Activated B cell treated with CpG ODN at 0.5 μM for 24 hours (primary cell): ENCODE measurements around the gene EML5. TPM values are rescaled to one million over a fixed set of nuclear protein-coding genes. Genes with fewer than 3 reads are reported as not detected.

Experiments used
- ATAC-seq: fragments of 200-7000 bp; cut with Tn5 transposase; one replicate; pipeline ENCODE4 v1.10.0; 2021; ENCODE audit warnings: low read depth, mild to moderate bottlenecking, moderate library complexity
- CTCF ChIA-PET: fragments of 350-600 bp; sonication (Branson Sonifier 250); formaldehyde crosslinking; loops from one replicate; lab custom pipeline; 2021; ENCODE audit warnings: antibody characterized with exemption; lab: Charles Lee
- POLR2A ChIA-PET: fragments of 350-600 bp; sonication (Branson Sonifier 250); formaldehyde crosslinking; loops from one replicate; lab custom pipeline; 2021; ENCODE audit warnings: antibody characterized with exemption; lab: Charles Lee
- DNase-seq: peaks from one replicate; pipeline ENCODE4 v3.0.0; 2022
- H3K27ac Mint-ChIP-seq: one replicate; pipeline ENCODE4 v1.8.0; 2020; ENCODE audit warnings: mixed read lengths
- H3K27me3 Mint-ChIP-seq: one replicate; pipeline ENCODE4 v1.8.0; 2021; ENCODE audit warnings: mixed read lengths
- H3K36me3 Mint-ChIP-seq: one replicate; pipeline ENCODE4 v1.8.0; 2021; ENCODE audit warnings: low read depth, mixed read lengths
- H3K4me1 Mint-ChIP-seq: one replicate; pipeline ENCODE4 v1.8.0; 2021; ENCODE audit warnings: mixed read lengths
- H3K4me3 Mint-ChIP-seq: one replicate; pipeline ENCODE4 v1.8.0; 2020; ENCODE audit warnings: mild to moderate bottlenecking, mixed read lengths
- H3K9me3 Mint-ChIP-seq: one replicate; pipeline ENCODE4 v1.8.0; 2020; ENCODE audit warnings: mixed read lengths
- intact Hi-C: fragments of 100-400 bp; cut with micrococcal nuclease; formaldehyde crosslinking; loops from one replicate; pipeline ENCODE4 v1.15.1; 2024
- total RNA-seq: library from RNA; stranded (reverse); gene quantifications from 2 replicates; pipeline ENCODE4 v1.2.3, GENCODE V29; 2022
- TF ChIP-seq, protein P1 (sequence below): fragments of 200-600 bp; IDR thresholded peaks from one replicate; pipeline ENCODE4 v1.8.0; 2022; ENCODE audit warnings: antibody characterized with exemption, mild to moderate bottlenecking

EML5 gene
- total RNA-seq, 1 donor from 2014 or later: 5.0 TPM

DNA sequence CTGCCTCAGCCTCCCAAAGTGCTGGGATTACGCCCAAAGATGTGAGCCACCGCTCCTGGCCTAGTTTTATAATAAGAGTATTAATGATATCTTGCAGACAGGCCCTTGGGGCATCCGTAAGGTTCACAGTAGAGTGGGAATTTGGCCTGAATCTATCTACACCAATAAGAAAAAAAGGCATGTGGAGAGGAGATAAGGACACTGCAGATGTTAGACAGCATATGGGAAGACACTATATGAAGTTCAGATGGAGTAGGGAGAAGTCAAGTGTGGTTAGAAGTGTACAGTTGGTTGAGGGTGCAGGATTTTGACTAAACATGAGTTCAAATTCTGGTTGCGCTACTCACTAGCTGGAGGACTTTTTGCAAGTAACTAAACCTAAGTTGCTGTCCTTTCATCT lies 23.2 kb upstream of the EML5 start:
- Mint-ChIP-seq H3K36me3 (no peaks in the 10 kb centered on the region), H3K4me3 (no peak overlapping the region), H3K27me3 (peaks cover 46% of the 10 kb centered on the region), H3K27ac (no peak overlapping the region), H3K9me3 (no peaks in the 10 kb centered on the region), H3K4me1 (peaks cover 7% of the 10 kb centered on the region)
- ChIA-PET POLR2A (no interaction called here), CTCF (interaction anchor here (1.3 kb wide), 1 partner anchor 24 kb away, joined by 3 read pairs; no protein-coding TSS in a partner anchor)
- no peak for ATAC-seq
- intact Hi-C loops: no loop called here
- TF ChIP-seq, protein P1, sequence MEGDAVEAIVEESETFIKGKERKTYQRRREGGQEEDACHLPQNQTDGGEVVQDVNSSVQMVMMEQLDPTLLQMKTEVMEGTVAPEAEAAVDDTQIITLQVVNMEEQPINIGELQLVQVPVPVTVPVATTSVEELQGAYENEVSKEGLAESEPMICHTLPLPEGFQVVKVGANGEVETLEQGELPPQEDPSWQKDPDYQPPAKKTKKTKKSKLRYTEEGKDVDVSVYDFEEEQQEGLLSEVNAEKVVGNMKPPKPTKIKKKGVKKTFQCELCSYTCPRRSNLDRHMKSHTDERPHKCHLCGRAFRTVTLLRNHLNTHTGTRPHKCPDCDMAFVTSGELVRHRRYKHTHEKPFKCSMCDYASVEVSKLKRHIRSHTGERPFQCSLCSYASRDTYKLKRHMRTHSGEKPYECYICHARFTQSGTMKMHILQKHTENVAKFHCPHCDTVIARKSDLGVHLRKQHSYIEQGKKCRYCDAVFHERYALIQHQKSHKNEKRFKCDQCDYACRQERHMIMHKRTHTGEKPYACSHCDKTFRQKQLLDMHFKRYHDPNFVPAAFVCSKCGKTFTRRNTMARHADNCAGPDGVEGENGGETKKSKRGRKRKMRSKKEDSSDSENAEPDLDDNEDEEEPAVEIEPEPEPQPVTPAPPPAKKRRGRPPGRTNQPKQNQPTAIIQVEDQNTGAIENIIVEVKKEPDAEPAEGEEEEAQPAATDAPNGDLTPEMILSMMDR: no peak
- no peak for DNase-seq

DNA sequence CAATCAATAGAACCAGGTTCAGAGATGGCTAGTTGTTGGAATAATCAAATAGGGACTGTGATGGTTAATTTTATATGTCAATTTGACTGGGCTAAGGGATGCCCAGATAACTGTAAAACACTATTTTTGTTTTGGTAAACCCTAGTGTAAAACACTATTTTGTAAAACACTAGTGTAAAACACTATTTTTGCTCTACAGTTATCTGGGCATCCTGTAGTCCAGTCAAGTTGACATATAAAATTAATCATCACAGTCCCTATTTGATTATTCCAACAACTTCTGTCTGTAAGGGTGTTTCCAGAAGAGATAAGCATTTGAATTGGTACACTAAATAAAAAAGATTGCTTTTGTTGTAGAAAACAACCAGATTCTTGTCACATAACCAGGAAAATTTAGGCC lies 15.6 kb upstream of the EML5 start:
- intact Hi-C loops: no loop called here

DNA sequence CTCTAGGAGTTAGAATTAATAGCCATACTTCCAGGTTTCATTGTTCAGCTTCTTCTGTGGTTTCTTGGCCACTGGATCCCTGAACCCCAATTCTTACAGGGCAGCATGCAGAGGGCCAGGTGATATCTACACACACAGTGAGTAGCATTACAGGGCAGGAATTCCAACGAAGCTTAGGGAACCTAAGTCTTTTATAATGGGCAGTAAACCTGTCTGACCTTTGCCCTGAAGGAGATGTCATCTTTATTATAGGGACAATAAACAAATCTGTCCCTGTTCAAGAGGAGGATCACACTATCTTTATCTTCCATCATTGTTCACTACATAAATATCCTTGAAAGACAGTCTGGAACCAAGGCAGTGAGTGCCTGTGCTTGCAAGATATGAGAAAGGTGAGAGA lies 11.7 kb upstream of the EML5 start:
- TF ChIP-seq, protein P1: no peak
- ChIA-PET POLR2A (no interaction called here), CTCF (no interaction called here)
- peaks cover 39% of the 10 kb centered on the region for H3K27me3 Mint-ChIP-seq
- DNase-seq (no peak), ATAC-seq (no peak)
- H3K4me1 Mint-ChIP-seq: no peaks in the 10 kb centered on the region
- no peak overlapping the region for H3K4me3 Mint-ChIP-seq
- no peak overlapping the region for H3K27ac Mint-ChIP-seq
- no peaks in the 10 kb centered on the region for H3K36me3 Mint-ChIP-seq
- intact Hi-C loops: no loop called here
- peaks cover 20% of the 10 kb centered on the region for H3K9me3 Mint-ChIP-seq

More for the DNA sequence above, 15.6 kb upstream of the EML5 start:
- Mint-ChIP-seq H3K4me3 (no peak overlapping the region), H3K27ac (no peak overlapping the region), H3K4me1 (no peaks in the 10 kb centered on the region), H3K27me3 (peaks cover 32% of the 10 kb centered on the region), H3K9me3 (peaks cover 17% of the 10 kb centered on the region), H3K36me3 (no peaks in the 10 kb centered on the region)
- ATAC-seq (no peak), DNase-seq (no peak)
- POLR2A ChIA-PET: no interaction called here
- CTCF ChIA-PET: no interaction called here
- TF ChIP-seq, protein P1: no peak

DNA sequence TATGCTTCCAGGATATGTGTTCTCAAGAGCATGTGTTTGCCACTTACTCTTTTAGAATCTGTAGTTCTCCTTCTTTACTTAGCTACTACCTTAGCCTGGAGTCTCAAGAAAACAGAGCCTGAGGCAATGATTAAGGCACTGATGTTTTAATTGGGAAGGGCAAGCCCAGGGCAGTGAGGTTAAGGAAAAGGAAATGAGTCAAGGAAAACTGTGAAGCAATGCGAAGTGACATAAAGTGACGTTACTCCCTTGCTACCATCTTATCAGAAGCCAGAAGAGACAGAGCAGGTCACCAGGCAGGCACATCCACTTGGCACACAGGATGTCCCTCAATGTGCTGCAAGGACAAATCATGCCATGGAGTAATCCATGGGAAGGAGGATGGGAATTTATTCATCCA lies 11.3 kb upstream of the EML5 start:
- ATAC-seq (no peak), DNase-seq (no peak)
- TF ChIP-seq, protein P1: no peak
- no peak overlapping the region for H3K27ac Mint-ChIP-seq
- H3K36me3 Mint-ChIP-seq: no peaks in the 10 kb centered on the region
- ChIA-PET POLR2A (no interaction called here), CTCF (no interaction called here)
- no peaks in the 10 kb centered on the region for H3K4me1 Mint-ChIP-seq
- H3K4me3 Mint-ChIP-seq: no peak overlapping the region
- peaks cover 16% of the 10 kb centered on the region for H3K9me3 Mint-ChIP-seq
- intact Hi-C loops: no loop called here
- peaks cover 39% of the 10 kb centered on the region for H3K27me3 Mint-ChIP-seq

DNA sequence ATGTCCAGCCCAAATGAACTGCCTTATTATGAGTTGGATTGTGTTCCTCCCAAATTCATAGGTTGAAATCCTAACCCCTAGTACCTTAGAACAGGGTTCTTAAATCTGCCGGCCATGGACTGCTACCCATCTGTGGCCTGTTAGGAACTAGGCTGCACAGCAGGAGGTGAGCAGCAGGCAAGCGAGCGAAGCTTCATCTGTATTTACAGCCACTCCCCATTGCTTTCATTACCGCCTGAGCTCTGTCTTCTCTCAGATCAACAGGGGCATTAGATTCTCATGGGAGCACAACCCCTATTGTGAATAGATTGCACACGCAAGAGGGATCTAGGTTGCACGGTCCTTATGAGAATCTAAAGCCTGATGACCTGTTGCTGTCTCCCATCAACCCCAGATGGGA lies 9.8 kb upstream of the EML5 start:
- ChIA-PET POLR2A (no interaction called here), CTCF (interaction anchor here (0.9 kb wide), 1 partner anchor 25 kb away, joined by 3 read pairs; no protein-coding TSS in a partner anchor)
- Mint-ChIP-seq H3K9me3 (peaks cover 5% of the 10 kb centered on the region), H3K4me3 (no peak overlapping the region), H3K27ac (no peak overlapping the region), H3K4me1 (no peaks in the 10 kb centered on the region), H3K36me3 (no peaks in the 10 kb centered on the region), H3K27me3 (peaks cover 38% of the 10 kb centered on the region)
- ATAC-seq: no peak
- intact Hi-C loops: no loop called here
- no peak for DNase-seq
- TF ChIP-seq, protein P1: no peak
